Measurements from ENCODE around the gene ARL6IP6.

The ARL6IP6 gene

GRCh38 chr2:152710713-152711112 lies 7.7 kb upstream of the ARL6IP6 start:
- no peak overlapping the region for H3K4me3 ChIP-seq (ENCODE audit: low read length)
- no peak for DNase-seq (ENCODE audit: low read depth)
- no peak for TF ChIP-seq CTCF (conservative IDR thresholded peaks at IDR 0.05; ENCODE audit: low read depth, low read length)

- H3K4me3 ChIP-seq (ENCODE audit: low read length): no peak overlapping the region
- TF ChIP-seq CTCF (conservative IDR thresholded peaks at IDR 0.05; ENCODE audit: low read depth, low read length): no peak
- DNase-seq (ENCODE audit: low read depth): no peak
These were observed 3.3 kb upstream of the ARL6IP6 start for GRCh38 chr2:152715112-152715511.

GRCh38 chr2:152715854-152716428 lies 2.5 kb upstream of the ARL6IP6 start:
- peak; percentile 68 for TF ChIP-seq CTCF (conservative IDR thresholded peaks at IDR 0.05; ENCODE audit: low read depth, low read length)
- DNase-seq (ENCODE audit: low read depth): no peak
- peak overlapping the region; percentile 97 for H3K4me3 ChIP-seq (ENCODE audit: low read length)

GRCh38 chr2:152716805-152717227 lies 1.6 kb upstream of the ARL6IP6 start:
- H3K4me3 ChIP-seq (ENCODE audit: low read length): peak overlapping the region; percentile 97
- DNase-seq (ENCODE audit: low read depth): no peak
- TF ChIP-seq CTCF (conservative IDR thresholded peaks at IDR 0.05; ENCODE audit: low read depth, low read length): no peak

GRCh38 chr2:152717228-152718075 lies 968 bp upstream of the ARL6IP6 start, which contains the start of gene PRPF40A:
Gene PRPF40A, minus strand, starts transcription at chr2:152717461. Its CDS starts 22 bp downstream, at chr2:152717439.
- H3K4me3 ChIP-seq (ENCODE audit: low read length): peak within 1 kb of the TSS; percentile 97
- DNase-seq (ENCODE audit: low read depth): peak; percentile 94
- TF ChIP-seq CTCF (conservative IDR thresholded peaks at IDR 0.05; ENCODE audit: low read depth, low read length): no peak

- TF ChIP-seq CTCF (conservative IDR thresholded peaks at IDR 0.05; ENCODE audit: low read depth, low read length): no peak
- DNase-seq (ENCODE audit: low read depth): no peak
- H3K4me3 ChIP-seq (ENCODE audit: low read length): peak overlapping the region; percentile 97
These were observed 657 bp downstream of the ARL6IP6 start for GRCh38 chr2:152718909-152719645.

Measured in retinal pigment epithelial cell (primary cell).